ENCODE measurements around the gene ZNF664. TPM values are rescaled to one million over a fixed set of nuclear protein-coding genes. Genes with fewer than 3 reads are reported as not detected.

The ZNF664 gene
- total and polyA plus RNA-seq, 10 of the 15 experiments (the other 5 are each of a cell fraction or from before 2014, with no cell fraction given) = 1.8 to 65.6 (median 30.8) TPM

DNA sequence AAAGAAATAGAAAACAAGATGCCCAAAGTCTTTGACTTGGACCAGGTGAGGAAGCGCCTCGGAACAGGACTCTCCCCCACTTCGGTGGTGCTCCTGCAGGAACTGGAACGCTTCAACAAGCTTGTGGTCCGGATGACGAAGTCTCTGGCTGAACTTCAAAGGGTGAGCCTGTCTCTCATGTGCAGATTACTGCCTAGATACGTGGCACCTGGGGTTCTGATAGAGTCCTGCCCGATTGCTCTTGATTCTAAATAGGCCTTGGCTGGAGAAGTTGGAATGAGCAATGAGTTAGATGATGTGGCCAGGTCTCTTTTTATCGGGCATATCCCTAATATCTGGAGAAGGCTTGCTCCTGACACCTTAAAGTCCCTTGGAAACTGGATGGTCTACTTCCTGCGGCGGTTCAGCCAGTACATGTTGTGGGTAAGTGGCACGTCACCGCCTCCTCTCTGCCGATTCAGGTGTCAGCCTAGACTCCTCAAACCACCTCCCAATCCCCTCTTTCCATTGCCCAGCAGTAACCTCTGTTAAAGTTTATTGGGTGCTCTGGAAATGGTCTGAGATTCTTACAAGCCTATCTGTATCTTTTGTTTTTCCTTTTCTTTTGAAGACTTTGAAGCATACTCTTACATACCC, 41.2 kb upstream of the ZNF664 start:
- H3K4me2 ChIP-seq (ENCODE audit: control insufficient read depth, insufficient read depth) = no peak overlapping the region
- no peaks in the 10 kb centered on the region for H3K79me2 ChIP-seq (ENCODE audit: control insufficient read depth, insufficient read depth, low read length)
- H4K20me1 ChIP-seq (ENCODE audit: control insufficient read depth, insufficient read depth) = no peaks in the 10 kb centered on the region
- H3K27ac ChIP-seq (ENCODE audit: control insufficient read depth, insufficient read depth) = no peak overlapping the region
- H3K27me3 ChIP-seq (replicated peaks in 1 of 2; ENCODE audit: control insufficient read depth in 2 of 2, insufficient read depth in 2 of 2, low read length in 1 of 2) = peaks cover 0 to 1% of the 10 kb centered on the region in 2 experiments; a peak in 3 of 4 replicates
- H3K36me3 ChIP-seq (ENCODE audit: control insufficient read depth in 2 of 2, insufficient read depth in 2 of 2, low read length in 1 of 2) = no peaks in the 10 kb centered on the region
- in situ Hi-C loops (cut with MboI) (no loop called here), intact Hi-C loops (cut with micrococcal nuclease; ENCODE audit: unreplicated experiment) (no loop called here)
- no peak overlapping the region for H3K4me3 ChIP-seq
- ATAC-seq (no peak), FAIRE-seq (no peak), DNase-seq (ENCODE audit: low read depth, low spot score) (no peak)
- WGBS (ENCODE audit: insufficient coverage, insufficient replicate concordance, low lambda C conversion rate, missing lambda C conversion rate) = 57% methylated on average over 14 of the region's 14 CpGs
- POLR2A ChIA-PET = no interaction called here
- RAD21 ChIA-PET (ENCODE audit: unreplicated experiment) = no interaction called here
- H3K4me1 ChIP-seq (ENCODE audit: control insufficient read depth, insufficient read depth, low read length) = no peaks in the 10 kb centered on the region
- no peaks in the 10 kb centered on the region for H3K9me3 ChIP-seq (replicated peaks; ENCODE audit: control insufficient read depth, insufficient read depth, low read length)
- no TSS peak for BruUV-seq (replicated peaks)
- CTCF ChIA-PET = no interaction called here
- no peak overlapping the region for H2AFZ ChIP-seq (ENCODE audit: control insufficient read depth, low read depth, low read length)
- H3K9ac ChIP-seq (ENCODE audit: control insufficient read depth, insufficient read depth, low read length) = no peak overlapping the region
- SMC1A ChIA-PET (ENCODE audit: uncharacterized antibody, unreplicated experiment) = no interaction called here
- TF ChIP-seq SIX5 (IDR thresholded peaks at IDR 0.05; ENCODE audit: low read depth, low read length, severe bottlenecking) (no peak), SREBF2 (IDR thresholded peaks at IDR 0.05; ENCODE audit: low read length) (no peak), ZNF622 (IDR thresholded peaks at IDR 0.05) (no peak), NRF1 (conservative IDR thresholded peaks at IDR 0.05; ENCODE audit: low read depth, low read length) (no peak), CUX1 (IDR thresholded peaks at IDR 0.05; ENCODE audit: insufficient replicate concordance, low read depth, low read length) (no peak), ZBTB40 (IDR thresholded peaks at IDR 0.05; ENCODE audit: borderline replicate concordance) (no peak), TCF3 (IDR thresholded peaks at IDR 0.05; ENCODE audit: borderline replicate concordance, insufficient read depth, low read depth, low read length) (no peak), GABPA (IDR thresholded peaks at IDR 0.05; ENCODE audit: low read depth) (no peak), HCFC1 (IDR thresholded peaks at IDR 0.05; ENCODE audit: low read length) (no peak), MXI1 (IDR thresholded peaks at IDR 0.05; ENCODE audit: low read depth, low read length) (no peak), SREBF1 (IDR thresholded peaks at IDR 0.05; ENCODE audit: low read length) (no peak)
- TF ChIP-seq, protein P1, sequence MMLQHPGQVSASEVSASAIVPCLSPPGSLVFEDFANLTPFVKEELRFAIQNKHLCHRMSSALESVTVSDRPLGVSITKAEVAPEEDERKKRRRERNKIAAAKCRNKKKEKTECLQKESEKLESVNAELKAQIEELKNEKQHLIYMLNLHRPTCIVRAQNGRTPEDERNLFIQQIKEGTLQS (IDR thresholded peaks at IDR 0.05; ENCODE audit: borderline replicate concordance, extremely low read depth, low read depth, low read length) = no peak
- TF ChIP-seq, protein P2, sequence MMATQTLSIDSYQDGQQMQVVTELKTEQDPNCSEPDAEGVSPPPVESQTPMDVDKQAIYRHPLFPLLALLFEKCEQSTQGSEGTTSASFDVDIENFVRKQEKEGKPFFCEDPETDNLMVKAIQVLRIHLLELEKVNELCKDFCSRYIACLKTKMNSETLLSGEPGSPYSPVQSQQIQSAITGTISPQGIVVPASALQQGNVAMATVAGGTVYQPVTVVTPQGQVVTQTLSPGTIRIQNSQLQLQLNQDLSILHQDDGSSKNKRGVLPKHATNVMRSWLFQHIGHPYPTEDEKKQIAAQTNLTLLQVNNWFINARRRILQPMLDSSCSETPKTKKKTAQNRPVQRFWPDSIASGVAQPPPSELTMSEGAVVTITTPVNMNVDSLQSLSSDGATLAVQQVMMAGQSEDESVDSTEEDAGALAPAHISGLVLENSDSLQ (IDR thresholded peaks at IDR 0.05) = no peak

Measured in GM12878 (cell line).